Kidney tubule cell (primary cell): ENCODE measurements around the gene CPNE8.

Source experiments
- DNase-seq: peaks from one replicate; pipeline ENCODE4 v3.0.0-alpha.2; 2018; ENCODE audit warnings: low spot score

The CPNE8 gene

GRCh38 chr12:38895446-38895845, 9.9 kb downstream of the CPNE8 start:
- DNase-seq: no peak

- DNase-seq: no peak
Measured at GRCh38 chr12:38892976-38893375, 12.4 kb downstream of the CPNE8 start.

- peak; percentile 63 for DNase-seq
Measured at GRCh38 chr12:38892087-38892786, 13.2 kb downstream of the CPNE8 start.

GRCh38 chr12:38890102-38890855, 15.1 kb downstream of the CPNE8 start:
- DNase-seq: no peak

- DNase-seq: no peak
Measured at GRCh38 chr12:38889297-38889815, 16.0 kb downstream of the CPNE8 start.

- DNase-seq: no peak
Measured at GRCh38 chr12:38887770-38888169, 17.6 kb downstream of the CPNE8 start.

- DNase-seq: no peak
Measured at GRCh38 chr12:38886931-38887330, 18.5 kb downstream of the CPNE8 start.

GRCh38 chr12:38886064-38886463, 19.3 kb downstream of the CPNE8 start:
- DNase-seq: peak; percentile 84

- no peak for DNase-seq
Measured at GRCh38 chr12:38884666-38885065, 20.7 kb downstream of the CPNE8 start.

GRCh38 chr12:38883629-38884134, 21.7 kb downstream of the CPNE8 start:
- DNase-seq: no peak

- DNase-seq: peak; percentile 47
Measured at GRCh38 chr12:38880288-38880687, 25.1 kb downstream of the CPNE8 start.

- no peak for DNase-seq
Measured at GRCh38 chr12:38878986-38879385, 26.4 kb downstream of the CPNE8 start.

- no peak for DNase-seq
Measured at GRCh38 chr12:38878333-38878705, 27.1 kb downstream of the CPNE8 start.

- DNase-seq: no peak
Measured at GRCh38 chr12:38875586-38876228, 29.7 kb downstream of the CPNE8 start.

- DNase-seq: no peak
Measured at GRCh38 chr12:38872561-38872960, 32.8 kb downstream of the CPNE8 start.

GRCh38 chr12:38872156-38872555, 33.2 kb downstream of the CPNE8 start:
- no peak for DNase-seq

- no peak for DNase-seq
Measured at GRCh38 chr12:38869036-38869435, 36.4 kb downstream of the CPNE8 start.

- peak; percentile 32 for DNase-seq
Measured at GRCh38 chr12:38850461-38850860, 54.9 kb downstream of the CPNE8 start.

GRCh38 chr12:38847247-38847646, 58.1 kb downstream of the CPNE8 start:
- DNase-seq: no peak

- DNase-seq: no peak
Measured at GRCh38 chr12:38844267-38844666, 61.1 kb downstream of the CPNE8 start.

GRCh38 chr12:38838056-38838850, 67.1 kb downstream of the CPNE8 start:
- peak; percentile 5 for DNase-seq

- no peak for DNase-seq
Measured at GRCh38 chr12:38831715-38832114, 73.7 kb downstream of the CPNE8 start.
